ENCODE measurements around the gene CNKSR1.

The CNKSR1 gene

DNA sequence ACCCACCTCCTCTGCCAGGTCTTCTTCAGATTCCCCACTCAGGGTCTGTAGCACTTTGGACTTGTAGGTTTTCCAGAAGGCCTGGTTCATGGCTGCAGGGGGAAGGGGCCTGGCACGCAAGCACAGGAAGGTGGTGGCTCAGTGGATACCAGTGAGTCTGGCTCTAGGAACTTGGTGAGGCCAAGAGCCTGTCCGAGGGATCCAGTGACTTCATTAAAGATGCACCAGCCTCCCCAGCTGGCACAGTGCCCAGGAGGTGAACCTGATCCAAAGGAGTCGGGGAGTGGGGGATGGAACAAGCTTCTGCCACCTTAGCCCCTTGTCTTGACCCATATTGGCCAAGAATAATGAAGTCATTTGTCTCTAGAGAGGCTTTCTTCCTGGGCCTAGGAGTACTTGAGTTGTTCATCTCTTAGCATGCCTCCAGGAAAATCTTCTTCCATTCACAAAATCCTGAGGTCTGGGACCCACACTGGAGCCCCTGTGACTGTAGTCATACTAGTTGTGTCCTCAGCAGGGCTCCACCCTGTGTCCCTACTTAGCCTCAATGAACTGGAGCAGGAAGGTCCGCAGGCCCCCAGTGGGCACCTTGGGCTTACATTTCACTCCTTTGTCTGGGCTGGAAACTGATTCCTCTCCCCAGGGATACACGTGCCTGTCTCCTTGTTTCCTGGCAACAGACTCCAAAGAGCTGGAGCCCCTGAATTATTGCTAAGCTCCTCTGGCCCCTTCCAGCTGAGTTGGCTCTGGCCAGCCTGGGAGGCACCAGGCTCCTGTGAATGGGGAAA, 8.7 kb upstream of the CNKSR1 start, which contains the start of gene C1orf232:
C1orf232 (minus strand) TSS at position 554 of the 788 bp plus-strand sequence; CDS start at position 90, 464 bp downstream.
- DNase-seq (ENCODE audit: low read depth): no peak
- H3K4me3 ChIP-seq (ENCODE audit: low read length): peak within 1 kb of the TSS; percentile 83
- TF ChIP-seq CTCF (conservative IDR thresholded peaks at IDR 0.05; ENCODE audit: low read length): no peak

- no peak for TF ChIP-seq CTCF (conservative IDR thresholded peaks at IDR 0.05; ENCODE audit: low read length)
- H3K4me3 ChIP-seq (ENCODE audit: low read length): peak overlapping the region; percentile 83
- no peak for DNase-seq (ENCODE audit: low read depth)
Observed at GRCh38 chr1:26169198-26169554, 8.1 kb upstream of the CNKSR1 start.

DNA sequence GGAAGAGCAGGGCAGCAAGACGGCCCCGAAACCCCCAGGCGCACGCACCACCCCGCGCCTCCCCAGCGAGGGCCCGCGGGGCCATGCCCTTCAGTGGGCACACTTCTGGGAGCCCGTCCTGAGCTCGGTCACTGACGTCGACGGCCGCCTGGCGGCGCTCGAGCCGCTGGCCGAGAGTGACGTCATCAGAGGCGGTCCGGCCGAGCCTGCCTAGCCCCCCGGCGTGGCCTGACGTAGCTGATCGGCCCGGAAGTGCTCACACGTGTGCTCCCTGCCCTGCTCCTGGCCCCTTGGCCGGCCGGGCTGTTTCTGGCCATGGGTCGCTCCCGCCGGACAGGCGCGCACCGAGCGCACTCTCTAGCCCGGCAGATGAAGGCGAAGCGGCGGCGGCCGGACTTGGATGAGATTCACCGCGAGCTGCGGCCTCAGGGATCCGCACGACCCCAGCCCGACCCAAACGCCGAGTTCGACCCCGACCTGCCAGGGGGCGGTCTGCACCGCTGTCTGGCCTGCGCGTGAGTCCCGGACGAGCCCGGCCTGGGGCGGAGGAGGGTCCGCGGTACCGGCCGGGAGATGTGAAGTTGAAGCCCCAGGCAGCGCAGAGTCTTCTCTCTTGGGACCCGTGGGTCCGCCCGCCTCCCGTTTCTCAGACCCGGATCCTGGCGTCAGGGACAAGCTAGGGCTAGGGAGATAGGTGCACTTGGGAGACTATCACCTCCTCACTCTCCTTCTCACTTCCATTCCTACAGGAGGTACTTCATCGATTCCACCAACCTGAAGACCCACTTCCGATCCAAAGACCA, 7.4 kb upstream of the CNKSR1 start, which contains the start of gene ZNF593:
ZNF593 (plus strand) TSS at position 240 of the 803 bp plus-strand sequence; CDS start at position 316, 76 bp downstream.
- peak; percentile 87 for DNase-seq (ENCODE audit: low read depth)
- TF ChIP-seq CTCF (conservative IDR thresholded peaks at IDR 0.05; ENCODE audit: low read length): peak; percentile 74
- peak within 1 kb of the TSS; percentile 83 for H3K4me3 ChIP-seq (ENCODE audit: low read length)

DNA sequence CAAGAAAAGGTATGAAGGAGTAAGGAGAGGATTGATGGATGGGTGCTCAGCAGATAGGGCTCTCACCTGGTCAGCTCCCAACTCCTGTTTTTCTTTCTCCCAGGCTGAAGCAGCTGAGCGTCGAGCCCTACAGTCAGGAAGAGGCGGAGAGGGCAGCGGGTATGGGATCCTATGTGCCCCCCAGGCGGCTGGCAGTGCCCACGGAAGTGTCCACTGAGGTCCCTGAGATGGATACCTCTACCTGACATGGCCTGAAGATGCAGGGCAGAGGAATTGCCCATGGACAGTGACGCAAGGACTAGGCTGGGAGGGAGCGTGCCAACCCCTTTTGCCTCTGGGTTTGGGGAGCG, 6.8 kb upstream of the CNKSR1 start:
- DNase-seq (ENCODE audit: low read depth): no peak
- peak overlapping the region; percentile 83 for H3K4me3 ChIP-seq (ENCODE audit: low read length)
- no peak for TF ChIP-seq CTCF (conservative IDR thresholded peaks at IDR 0.05; ENCODE audit: low read length)

GRCh38 chr1:26171084-26172072, 5.9 kb upstream of the CNKSR1 start, which contains the start of gene ZNF593OS:
Gene ZNF593OS (minus strand): TSS chr1:26171832. CDS start chr1:26171661, 171 bp downstream.
- no peak for DNase-seq (ENCODE audit: low read depth)
- no peak for TF ChIP-seq CTCF (conservative IDR thresholded peaks at IDR 0.05; ENCODE audit: low read length)
- H3K4me3 ChIP-seq (ENCODE audit: low read length): peak within 1 kb of the TSS; percentile 83

GRCh38 chr1:26175346-26175745, 1.9 kb upstream of the CNKSR1 start:
- H3K4me3 ChIP-seq (ENCODE audit: low read length): no peak overlapping the region
- DNase-seq (ENCODE audit: low read depth): no peak
- no peak for TF ChIP-seq CTCF (conservative IDR thresholded peaks at IDR 0.05; ENCODE audit: low read length)

Data from AG10803 (cell line).